Suppressor macrophage treated with lipopolysaccharide for 1 hour (primary cell): Measurements from ENCODE around the gene NT5C1A.
A peak's percentile ranks its signal among the peaks of the same experiment; 100 is the strongest.

Experiments
- DNase-seq, 3 donors: peaks; one replicate each; pipeline ENCODE4 v3.0.0-alpha.2; 2020 to 2022

The NT5C1A gene

GRCh38 chr1:39635205-39635870, 36.6 kb downstream of the NT5C1A start:
- no peak for DNase-seq

- DNase-seq, result no peak
Observed at GRCh38 chr1:39633422-39633821, 38.5 kb downstream of the NT5C1A start.

GRCh38 chr1:39632682-39633417, 39.1 kb downstream of the NT5C1A start:
- DNase-seq, result no peak

- no peak for DNase-seq
Observed at GRCh38 chr1:39632323-39632681, 39.6 kb downstream of the NT5C1A start.

GRCh38 chr1:39631361-39632322, 40.3 kb downstream of the NT5C1A start:
- no peak for DNase-seq

GRCh38 chr1:39628807-39629350, 43.0 kb downstream of the NT5C1A start:
- DNase-seq, result no peak

GRCh38 chr1:39626646-39627045, 45.3 kb downstream of the NT5C1A start:
- DNase-seq, result no peak

GRCh38 chr1:39625462-39626273, 46.2 kb downstream of the NT5C1A start:
- DNase-seq, result no peak

- no peak for DNase-seq
Observed at GRCh38 chr1:39625009-39625408, 46.9 kb downstream of the NT5C1A start.

GRCh38 chr1:39623053-39623452, 48.9 kb downstream of the NT5C1A start:
- DNase-seq, result no peak

- no peak for DNase-seq
Observed at GRCh38 chr1:39622427-39622826, 49.5 kb downstream of the NT5C1A start.

GRCh38 chr1:39620659-39621165, 51.2 kb downstream of the NT5C1A start:
- DNase-seq, result no peak

- DNase-seq, result no peak
Observed at GRCh38 chr1:39617488-39618049, 54.3 kb downstream of the NT5C1A start.

- DNase-seq, result no peak
Observed at GRCh38 chr1:39615086-39615673, 56.7 kb downstream of the NT5C1A start.

GRCh38 chr1:39614488-39614887, 57.4 kb downstream of the NT5C1A start:
- no peak for DNase-seq

GRCh38 chr1:39613250-39613649, 58.7 kb downstream of the NT5C1A start:
- DNase-seq, result no peak

- peak; percentile 53 to 76 (median 56) for DNase-seq
Observed at GRCh38 chr1:39609618-39610331, 62.1 kb downstream of the NT5C1A start.
